Right lobe of liver (tissue), 6 donors: ENCODE measurements around the gene C12orf57. TPM values are rescaled to one million over a fixed set of nuclear protein-coding genes. Genes with fewer than 3 reads are reported as not detected.

Source experiments
- ATAC-seq, 4 donors: fragments of 200-7000 bp; cut with Tn5 transposase; one replicate each; pipeline ENCODE4 v1.9.1; 2020; ENCODE audit warnings: mild to moderate bottlenecking in 4 of 4, moderate library complexity in 4 of 4
- DNase-seq, 3 donors: peaks; one replicate each; pipeline ENCODE4 v3.0.0-alpha.2; 2020
- H3K27ac ChIP-seq, 3 donors: fragments of 200-600 bp; one replicate each; pipeline ENCODE4 v1.8.0; 2022
- H3K27me3 ChIP-seq, 2 donors: fragments of 200-600 bp; one replicate each; pipeline ENCODE4 v1.8.0; 2022
- H3K36me3 ChIP-seq, 4 donors: fragments of 200-600 bp; sonication (generic) in 1 of 4; one replicate each; pipeline versions ENCODE4 v1.5.1 to v1.8.0; 2017 to 2022; ENCODE audit warnings: control low read depth in 1 of 4
- H3K4me1 ChIP-seq, 4 donors: fragments of 200-600 bp; sonication (generic) in 1 of 4; one replicate each; pipeline versions ENCODE4 v1.5.1 to v1.8.0; 2017 to 2022; ENCODE audit warnings: control low read depth in 1 of 4
- H3K4me3 ChIP-seq, 3 donors: fragments of 200-600 bp; one replicate each; pipeline ENCODE4 v1.8.0; 2022
- H3K9me3 ChIP-seq, 4 donors: fragments of 200-600 bp; sonication (generic) in 1 of 4; one replicate each; pipeline versions ENCODE4 v1.5.1 to v1.8.0; 2017 to 2022; ENCODE audit warnings: control low read depth in 1 of 4
- POLR2A ChIP-seq: fragments of 450-650 bp; IDR thresholded peaks from one replicate; pipeline ENCODE4 v1.6.1; 2017; ENCODE audit warnings: antibody characterized with exemption, mild to moderate bottlenecking
- WGBS: methylation state at CpG from one replicate; pipeline ENCODE4 v1.1.6; 2018; ENCODE audit warnings: low coverage, low lambda C conversion rate; ENCODE audit not compliant: insufficient coverage; ENCODE audit errors: missing lambda C conversion rate; 5-methylcytosine and 5-hydroxymethylcytosine counted together
- intact Hi-C, 2 donors: fragments of 100-400 bp; cut with DNase I; formaldehyde crosslinking; loops; one replicate each; pipeline versions ENCODE4 v1.11.2 to v1.14.1; 2022
- total RNA-seq, 6 experiments: library from RNA; depleted of rRNA in 2 of 6; stranded (reverse); fragments of >200 nt in 2 of 6; fragmentation: NEBNext Ultra II Directional in 3 of 6; extraction: Animal tissue kit (Norgen Biotek cat#: 25700) in 3 of 6; gene quantifications; one replicate each; pipeline versions ENCODE4 v1.1.0 to v1.2.4, GENCODE V29; 2016 to 2023
- TF ChIP-seq, protein P1 (sequence below), 4 donors: fragments of 200-600 bp in 3 of 4; fragments of 450-650 bp in 1 of 4; IDR thresholded peaks; one replicate each; pipeline versions ENCODE4 v1.5.1 to v1.8.0; 2016 to 2022; ENCODE audit warnings: antibody characterized with exemption in 4 of 4, mild to moderate bottlenecking in 2 of 4
- donor health status: DM: no; HTN: yes; CAD: no.
- donor health status: DM: no; HTN: no; CAD: no.
- donor health status: DM: no; HTN: no; CAD: no.
- donor health status: DM: no; HTN: yes; CAD: no.
- donor health status: DM: no; HTN: yes; CAD: no.

Gene C12orf57
- total RNA-seq, 6 experiments from 2014 or later = 47.6 to 189 (median 70.5) TPM

DNA sequence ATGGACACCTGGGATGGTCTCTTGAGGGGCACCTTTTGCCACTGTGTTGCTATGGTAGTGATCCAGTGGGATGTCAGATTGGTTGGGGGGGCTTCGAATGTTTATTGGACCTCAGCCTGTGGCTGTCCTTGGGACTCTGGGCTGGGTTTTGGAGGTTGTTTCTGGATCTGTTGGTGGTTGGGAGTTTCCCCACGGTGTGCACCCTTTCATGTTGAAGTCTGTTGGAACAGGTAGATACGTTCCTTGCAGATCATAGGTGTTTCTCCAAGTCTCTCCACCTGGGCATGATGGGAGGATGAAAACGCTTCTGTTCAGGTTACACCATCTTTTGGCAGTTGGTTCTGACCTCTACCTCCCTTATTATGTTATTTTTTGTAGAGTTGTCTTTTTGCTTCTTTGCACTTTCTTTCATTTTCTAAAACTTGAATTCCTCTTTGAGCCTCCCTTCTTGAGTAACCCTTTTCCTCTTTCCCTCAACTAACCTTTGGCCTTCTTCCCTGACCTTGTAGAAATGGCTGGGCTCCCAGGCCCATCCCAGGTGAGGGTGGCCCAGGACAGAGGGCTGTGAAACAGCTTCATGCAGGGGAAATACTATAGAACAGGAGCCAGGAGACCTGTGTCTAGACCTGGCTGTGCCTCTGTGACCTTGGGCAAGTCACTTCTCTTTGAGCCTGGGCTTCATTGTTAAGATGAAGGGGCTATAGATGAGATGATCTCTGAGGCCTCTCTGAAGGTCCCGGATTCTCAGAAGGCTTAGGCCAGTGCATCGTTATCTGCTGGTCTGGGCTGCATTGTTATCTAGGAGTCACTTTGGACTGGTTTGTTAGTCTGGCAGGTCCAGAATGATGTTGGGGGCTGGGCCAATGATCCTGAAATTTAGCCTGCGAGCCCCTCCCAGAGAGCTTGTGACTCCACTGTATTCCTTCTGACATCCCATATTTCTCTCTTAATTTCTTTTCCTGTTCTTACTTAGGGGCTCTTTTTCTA lies 14.1 kb upstream of the C12orf57 start:
- ATAC-seq (no peak), DNase-seq (no peak)
- 79% methylated on average over 3 of the region's 7 CpGs for WGBS
- intact Hi-C loops = no loop called here
- H3K4me3 ChIP-seq = peak overlapping the region; percentile 67 to 68 (median 68)
- H3K27ac ChIP-seq = peak overlapping the region; percentile 56 to 85 (median 62)
- no peak for TF ChIP-seq POLR2A
- TF ChIP-seq, protein P1, sequence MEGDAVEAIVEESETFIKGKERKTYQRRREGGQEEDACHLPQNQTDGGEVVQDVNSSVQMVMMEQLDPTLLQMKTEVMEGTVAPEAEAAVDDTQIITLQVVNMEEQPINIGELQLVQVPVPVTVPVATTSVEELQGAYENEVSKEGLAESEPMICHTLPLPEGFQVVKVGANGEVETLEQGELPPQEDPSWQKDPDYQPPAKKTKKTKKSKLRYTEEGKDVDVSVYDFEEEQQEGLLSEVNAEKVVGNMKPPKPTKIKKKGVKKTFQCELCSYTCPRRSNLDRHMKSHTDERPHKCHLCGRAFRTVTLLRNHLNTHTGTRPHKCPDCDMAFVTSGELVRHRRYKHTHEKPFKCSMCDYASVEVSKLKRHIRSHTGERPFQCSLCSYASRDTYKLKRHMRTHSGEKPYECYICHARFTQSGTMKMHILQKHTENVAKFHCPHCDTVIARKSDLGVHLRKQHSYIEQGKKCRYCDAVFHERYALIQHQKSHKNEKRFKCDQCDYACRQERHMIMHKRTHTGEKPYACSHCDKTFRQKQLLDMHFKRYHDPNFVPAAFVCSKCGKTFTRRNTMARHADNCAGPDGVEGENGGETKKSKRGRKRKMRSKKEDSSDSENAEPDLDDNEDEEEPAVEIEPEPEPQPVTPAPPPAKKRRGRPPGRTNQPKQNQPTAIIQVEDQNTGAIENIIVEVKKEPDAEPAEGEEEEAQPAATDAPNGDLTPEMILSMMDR (IDR thresholded peaks at IDR 0.05) = no peak
- peaks cover 0 to 9% (median 2%) of the 10 kb centered on the region in 4 donors for H3K36me3 ChIP-seq
- H3K9me3 ChIP-seq = no peaks in the 10 kb centered on the region
- no peaks in the 10 kb centered on the region for H3K27me3 ChIP-seq
- H3K4me1 ChIP-seq = peaks cover 0 to 37% (median 16%) of the 10 kb centered on the region in 4 donors

DNA sequence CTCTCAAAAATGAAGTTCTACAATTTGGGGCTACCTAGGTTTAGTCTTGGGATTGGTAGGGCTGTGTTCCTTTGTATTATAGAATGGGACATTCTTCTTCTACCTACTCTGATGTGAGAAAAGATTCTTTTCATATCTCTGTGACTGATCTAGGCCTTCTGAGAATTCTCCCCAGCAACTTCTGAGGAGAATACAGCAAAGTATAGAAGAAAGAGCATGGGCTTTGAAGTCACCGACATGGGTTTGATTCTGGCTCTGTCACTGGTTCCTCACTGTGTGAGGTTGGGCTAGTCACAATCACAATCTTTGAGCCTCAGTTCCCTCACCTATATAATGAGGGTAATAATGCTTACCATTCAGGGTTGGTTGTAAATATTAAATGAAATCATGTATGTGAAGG lies 11.1 kb upstream of the C12orf57 start:
- ATAC-seq (no peak), DNase-seq (no peak)
- Histone ChIP-seq H3K4me3 (no peak overlapping the region), H3K27ac (no peak overlapping the region), H3K9me3 (no peaks in the 10 kb centered on the region), H3K36me3 (peaks cover 0 to 15% (median 2%) of the 10 kb centered on the region in 4 donors), H3K4me1 (peaks cover 0 to 21% (median 6%) of the 10 kb centered on the region in 4 donors), H3K27me3 (no peaks in the 10 kb centered on the region)
- TF ChIP-seq, protein P1 (IDR thresholded peaks at IDR 0.05) = no peak
- no peak for TF ChIP-seq POLR2A
- intact Hi-C loops = no loop called here
- 60% methylated on average over 1 of the region's 1 CpG for WGBS

DNA sequence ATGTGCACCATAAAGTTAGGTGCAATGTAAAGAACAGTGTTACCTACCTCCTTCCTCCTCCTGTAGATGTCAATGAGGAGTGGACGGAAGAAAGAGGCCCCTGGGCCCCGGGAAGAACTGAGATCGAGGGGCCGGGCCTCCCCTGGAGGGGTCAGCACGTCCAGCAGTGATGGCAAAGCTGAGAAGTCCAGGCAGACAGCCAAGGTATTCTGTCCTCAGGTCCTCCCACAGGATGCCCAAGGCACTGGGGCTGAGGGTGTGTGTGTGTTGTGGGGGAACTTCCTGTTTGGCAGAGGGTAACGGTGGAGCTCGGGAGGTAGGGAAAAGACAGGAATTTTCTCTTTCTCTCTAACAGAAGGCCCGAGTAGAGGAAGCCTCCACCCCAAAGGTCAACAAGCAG lies 9.7 kb upstream of the C12orf57 start:
- Histone ChIP-seq H3K36me3 (peaks cover 0 to 15% (median 2%) of the 10 kb centered on the region in 4 donors), H3K4me3 (no peak overlapping the region), H3K27me3 (no peaks in the 10 kb centered on the region), H3K9me3 (no peaks in the 10 kb centered on the region), H3K4me1 (peaks cover 0 to 26% (median 4%) of the 10 kb centered on the region in 4 donors), H3K27ac (peak overlapping the region in 1 of 3 donors; percentile 38)
- TF ChIP-seq, protein P1 (IDR thresholded peaks at IDR 0.05) = no peak
- TF ChIP-seq POLR2A = no peak
- 36% methylated on average over 3 of the region's 8 CpGs for whole genome bisulfite sequencing
- DNase-seq (no peak), ATAC-seq (peak in 1 of 4 donors; percentile 2)
- intact Hi-C loops = no loop called here

DNA sequence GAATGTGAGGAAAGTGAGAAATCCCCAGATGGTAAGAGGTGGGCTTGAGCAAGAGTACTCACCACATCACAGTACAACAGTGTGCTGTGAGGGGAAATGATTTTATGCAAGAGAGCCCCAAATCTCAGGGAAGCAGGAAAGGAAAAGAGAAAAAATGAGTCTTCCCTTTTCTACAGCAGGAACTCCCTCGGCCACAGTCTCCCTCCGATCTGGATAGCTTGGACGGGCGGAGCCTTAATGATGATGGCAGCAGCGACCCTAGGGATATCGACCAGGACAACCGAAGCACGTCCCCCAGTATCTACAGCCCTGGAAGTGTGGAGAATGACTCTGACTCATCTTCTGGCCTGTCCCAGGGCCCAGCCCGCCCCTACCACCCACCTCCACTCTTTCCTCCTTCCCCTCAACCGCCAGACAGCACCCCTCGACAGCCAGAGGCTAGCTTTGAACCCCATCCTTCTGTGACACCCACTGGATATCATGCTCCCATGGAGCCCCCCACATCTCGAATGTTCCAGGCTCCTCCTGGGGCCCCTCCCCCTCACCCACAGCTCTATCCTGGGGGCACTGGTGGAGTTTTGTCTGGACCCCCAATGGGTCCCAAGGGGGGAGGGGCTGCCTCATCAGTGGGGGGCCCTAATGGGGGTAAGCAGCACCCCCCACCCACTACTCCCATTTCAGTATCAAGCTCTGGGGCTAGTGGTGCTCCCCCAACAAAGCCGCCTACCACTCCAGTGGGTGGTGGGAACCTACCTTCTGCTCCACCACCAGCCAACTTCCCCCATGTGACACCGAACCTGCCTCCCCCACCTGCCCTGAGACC lies 8.2 kb upstream of the C12orf57 start:
- TF ChIP-seq, protein P1 (IDR thresholded peaks at IDR 0.05) = no peak
- TF ChIP-seq POLR2A = no peak
- Histone ChIP-seq H3K4me3 (no peak overlapping the region), H3K27me3 (no peaks in the 10 kb centered on the region), H3K9me3 (no peaks in the 10 kb centered on the region), H3K36me3 (peaks cover 0 to 15% (median 2%) of the 10 kb centered on the region in 4 donors), H3K27ac (no peak overlapping the region), H3K4me1 (peaks cover 0 to 15% (median 0%) of the 10 kb centered on the region in 4 donors)
- ATAC-seq (no peak), DNase-seq (no peak)
- intact Hi-C loops = no loop called here
- 67% methylated on average over 4 of the region's 14 CpGs for WGBS
